Posterior cingulate gyrus (tissue), 11 donors: ENCODE results near the gene SLC30A2.

ENCODE experiments used
- DNase-seq, 10 donors: peaks; one replicate each; pipeline versions ENCODE4 v3.0.0 to v3.0.0-alpha.2; 2020 to 2021; ENCODE audit warnings: mixed read lengths in 3 of 10
- intact Hi-C: fragments of 100-400 bp; cut with DNase I; formaldehyde crosslinking; loops from one replicate; pipeline ENCODE4 v1.15.1; 2023

SLC30A2 gene

GRCh38 chr1:26027716-26028489, 18.0 kb downstream of the SLC30A2 start:
- peak in 2 of 10 donors; percentile 38 to 91 for DNase-seq
- intact Hi-C loops = no loop called here

- intact Hi-C loops = no loop called here
- no peak for DNase-seq
These were observed 20.4 kb downstream of the SLC30A2 start for GRCh38 chr1:26025517-26025916.

GRCh38 chr1:26025060-26025459, 20.9 kb downstream of the SLC30A2 start:
- peak in 1 of 10 donors; percentile 81 for DNase-seq
- intact Hi-C loops = no loop called here

GRCh38 chr1:26023826-26024225, 22.1 kb downstream of the SLC30A2 start:
- no peak for DNase-seq
- intact Hi-C loops = no loop called here

GRCh38 chr1:26023009-26023408, 22.9 kb downstream of the SLC30A2 start:
- peak in 3 of 10 donors; percentile 19 to 86 (median 80) for DNase-seq
- intact Hi-C loops = no loop called here

- intact Hi-C loops = no loop called here
- peak in 1 of 10 donors; percentile 85 for DNase-seq
These were observed 23.5 kb downstream of the SLC30A2 start for GRCh38 chr1:26022404-26022779.

- peak in 8 of 10 donors; percentile 61 to 95 (median 77) for DNase-seq
- intact Hi-C loops = no loop called here
These were observed 24.1 kb downstream of the SLC30A2 start, which contains the start of gene EXTL1 for GRCh38 chr1:26021647-26022403. EXTL1 (plus strand) TSS chr1:26021775; CDS start chr1:26022647, 872 bp downstream.

- no peak for DNase-seq
- intact Hi-C loops = no loop called here
These were observed 24.8 kb downstream of the SLC30A2 start for GRCh38 chr1:26020941-26021646.

- DNase-seq = peak in 6 of 10 donors; percentile 36 to 93 (median 72)
- intact Hi-C loops = no loop called here
These were observed 25.6 kb downstream of the SLC30A2 start for GRCh38 chr1:26020330-26020768.

- DNase-seq = peak in 1 of 10 donors; percentile 60
- intact Hi-C loops = no loop called here
These were observed 26.1 kb downstream of the SLC30A2 start for GRCh38 chr1:26019641-26020315.

- intact Hi-C loops = no loop called here
- peak in 2 of 10 donors; percentile 67 to 70 for DNase-seq
These were observed 28.3 kb downstream of the SLC30A2 start for GRCh38 chr1:26017606-26018005.

GRCh38 chr1:26016953-26017545, 28.9 kb downstream of the SLC30A2 start:
- intact Hi-C loops = no loop called here

GRCh38 chr1:26016258-26016952, 29.5 kb downstream of the SLC30A2 start:
- DNase-seq = peak in 4 of 10 donors; percentile 42 to 91 (median 68)
- intact Hi-C loops = no loop called here

More at GRCh38 chr1:26016953-26017545, 28.9 kb downstream of the SLC30A2 start:
- peak in 2 of 10 donors; percentile 59 to 82 for DNase-seq

GRCh38 chr1:26015358-26015757, 30.6 kb downstream of the SLC30A2 start:
- DNase-seq = peak in 1 of 10 donors; percentile 9
- intact Hi-C loops = no loop called here

- DNase-seq = peak in 1 of 10 donors; percentile 16
- intact Hi-C loops = no loop called here
These were observed 31.7 kb downstream of the SLC30A2 start for GRCh38 chr1:26014179-26014578.

GRCh38 chr1:26012864-26013263, 33.1 kb downstream of the SLC30A2 start:
- intact Hi-C loops = no loop called here
- DNase-seq = peak in 2 of 10 donors; percentile 24 to 27

GRCh38 chr1:26010825-26011224, 35.1 kb downstream of the SLC30A2 start:
- peak in 2 of 10 donors; percentile 24 to 25 for DNase-seq
- intact Hi-C loops = no loop called here

- intact Hi-C loops = no loop called here
- peak in 2 of 10 donors; percentile 9 to 55 for DNase-seq
These were observed 36.0 kb downstream of the SLC30A2 start for GRCh38 chr1:26009796-26010447.
